HEK293 (cell line): Measurements from ENCODE around the gene ATP6AP2.
"Not testable (repeated sequence)": the region's sequence is repeated elsewhere in the genome, so short reads cannot be mapped to it uniquely, and the experiment has no call there.

Experiments
- ELK4 ChIP-seq: IDR thresholded peaks from 2 replicates; pipeline ENCODE4 v1.6.1; 2011; ENCODE audit warnings: mild to moderate bottlenecking, low read depth, low read length, borderline replicate concordance
- SP7 ChIP-seq: fragments of 450-650 bp; formaldehyde crosslinking; IDR thresholded peaks from 2 replicates; pipeline ENCODE4 v1.5.1; 2016; ENCODE audit warnings: missing biosample characterization, missing genetic modification characterization
- ZBTB49 ChIP-seq: fragments of 450-650 bp; formaldehyde crosslinking; IDR thresholded peaks from 2 replicates; pipeline ENCODE4 v1.5.1; 2016; ENCODE audit warnings: missing biosample characterization, missing genetic modification characterization, low read depth
- ZNF112 ChIP-seq: fragments of 450-650 bp; formaldehyde crosslinking; IDR thresholded peaks from 2 replicates; pipeline ENCODE4 v1.5.0; 2017; ENCODE audit warnings: missing biosample characterization, missing genetic modification characterization
- ZNF174 ChIP-seq: fragments of 450-650 bp; formaldehyde crosslinking; IDR thresholded peaks from 2 replicates; pipeline ENCODE4 v1.5.0; 2017; ENCODE audit warnings: missing biosample characterization, mild to moderate bottlenecking, missing genetic modification characterization
- ZNF335 ChIP-seq: fragments of 450-650 bp; formaldehyde crosslinking; conservative IDR thresholded peaks from 2 replicates; pipeline ENCODE4 v1.5.1; 2016; ENCODE audit warnings: missing biosample characterization, missing genetic modification characterization
- ZNF416 ChIP-seq: fragments of 450-650 bp; formaldehyde crosslinking; IDR thresholded peaks from 2 replicates; pipeline ENCODE4 v1.5.1; 2016; ENCODE audit warnings: missing biosample characterization, missing genetic modification characterization
- ZNF776 ChIP-seq: fragments of 450-650 bp; formaldehyde crosslinking; IDR thresholded peaks from 2 replicates; pipeline ENCODE4 v1.5.0; 2017; ENCODE audit warnings: missing biosample characterization, missing genetic modification characterization, borderline replicate concordance
- TF ChIP-seq, protein P1 (sequence below): fragments of 450-650 bp; formaldehyde crosslinking; IDR thresholded peaks from 2 replicates; pipeline ENCODE4 v1.5.1; 2016; ENCODE audit warnings: missing biosample characterization, missing genetic modification characterization
- TF ChIP-seq, protein P2 (sequence below): fragments of 450-650 bp; formaldehyde crosslinking; optimal IDR thresholded peaks from 2 replicates; pipeline ENCODE3; 2016; ENCODE audit warnings: missing biosample characterization, mild to moderate bottlenecking, missing genetic modification characterization
- TF ChIP-seq, protein P3 (sequence below): sonication (generic); formaldehyde crosslinking; IDR thresholded peaks from 2 replicates; pipeline ENCODE4 v1.8.1; 2022; ENCODE audit warnings: mild to moderate bottlenecking, moderate library complexity, missing genetic modification reagents

DNA sequence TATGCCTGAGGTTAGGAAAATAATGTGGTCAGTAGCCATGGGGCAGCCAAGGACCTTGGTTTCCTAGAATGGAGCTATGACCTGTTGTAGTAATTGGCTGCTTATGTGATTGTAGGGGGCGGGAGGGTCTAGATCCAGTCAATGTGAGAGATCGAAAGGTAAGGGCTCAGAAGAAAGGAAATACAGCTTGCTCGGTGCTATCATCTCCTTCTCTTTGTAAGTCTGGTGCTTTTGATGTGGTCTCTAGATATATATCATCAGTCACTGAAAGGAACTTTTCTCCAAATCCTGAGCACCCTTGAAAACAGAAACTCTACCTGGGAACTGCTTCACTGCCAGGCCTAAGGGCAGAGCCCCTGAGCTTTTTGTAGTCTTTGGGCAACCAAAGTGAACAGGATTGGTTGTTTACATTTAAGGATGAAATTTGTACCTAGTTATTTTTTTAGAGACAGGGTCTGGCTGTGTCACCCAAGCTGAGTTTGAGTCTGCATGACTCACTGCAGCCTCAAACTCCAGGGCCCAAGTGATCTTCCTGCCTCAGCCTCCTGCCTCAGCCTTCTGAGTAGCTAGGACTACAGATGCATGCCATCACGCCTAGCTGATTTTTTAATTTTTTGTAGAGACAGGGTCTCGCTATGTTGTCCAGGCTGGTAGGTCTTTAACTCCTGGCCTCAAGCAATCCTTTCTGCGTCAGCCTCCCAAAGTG lies 9.0 kb downstream of the ATP6AP2 start:
- TF ChIP-seq ELK4; ZNF112 (tag by site-specific recombination); ZNF416 (tag by site-specific recombination); ZNF776 (tag by site-specific recombination); ZNF335 (tag by site-specific recombination); SP7; ZNF174; ZBTB49: not testable (repeated sequence)
- TF ChIP-seq, protein P1, sequence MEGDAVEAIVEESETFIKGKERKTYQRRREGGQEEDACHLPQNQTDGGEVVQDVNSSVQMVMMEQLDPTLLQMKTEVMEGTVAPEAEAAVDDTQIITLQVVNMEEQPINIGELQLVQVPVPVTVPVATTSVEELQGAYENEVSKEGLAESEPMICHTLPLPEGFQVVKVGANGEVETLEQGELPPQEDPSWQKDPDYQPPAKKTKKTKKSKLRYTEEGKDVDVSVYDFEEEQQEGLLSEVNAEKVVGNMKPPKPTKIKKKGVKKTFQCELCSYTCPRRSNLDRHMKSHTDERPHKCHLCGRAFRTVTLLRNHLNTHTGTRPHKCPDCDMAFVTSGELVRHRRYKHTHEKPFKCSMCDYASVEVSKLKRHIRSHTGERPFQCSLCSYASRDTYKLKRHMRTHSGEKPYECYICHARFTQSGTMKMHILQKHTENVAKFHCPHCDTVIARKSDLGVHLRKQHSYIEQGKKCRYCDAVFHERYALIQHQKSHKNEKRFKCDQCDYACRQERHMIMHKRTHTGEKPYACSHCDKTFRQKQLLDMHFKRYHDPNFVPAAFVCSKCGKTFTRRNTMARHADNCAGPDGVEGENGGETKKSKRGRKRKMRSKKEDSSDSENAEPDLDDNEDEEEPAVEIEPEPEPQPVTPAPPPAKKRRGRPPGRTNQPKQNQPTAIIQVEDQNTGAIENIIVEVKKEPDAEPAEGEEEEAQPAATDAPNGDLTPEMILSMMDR (tag by site-specific recombination): not testable (repeated sequence)
- TF ChIP-seq, protein P2, sequence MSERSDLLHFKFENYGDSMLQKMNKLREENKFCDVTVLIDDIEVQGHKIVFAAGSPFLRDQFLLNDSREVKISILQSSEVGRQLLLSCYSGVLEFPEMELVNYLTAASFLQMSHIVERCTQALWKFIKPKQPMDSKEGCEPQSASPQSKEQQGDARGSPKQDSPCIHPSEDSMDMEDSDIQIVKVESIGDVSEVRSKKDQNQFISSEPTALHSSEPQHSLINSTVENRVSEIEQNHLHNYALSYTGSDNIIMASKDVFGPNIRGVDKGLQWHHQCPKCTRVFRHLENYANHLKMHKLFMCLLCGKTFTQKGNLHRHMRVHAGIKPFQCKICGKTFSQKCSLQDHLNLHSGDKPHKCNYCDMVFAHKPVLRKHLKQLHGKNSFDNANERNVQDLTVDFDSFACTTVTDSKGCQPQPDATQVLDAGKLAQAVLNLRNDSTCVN: not testable (repeated sequence)
- TF ChIP-seq, protein P3, sequence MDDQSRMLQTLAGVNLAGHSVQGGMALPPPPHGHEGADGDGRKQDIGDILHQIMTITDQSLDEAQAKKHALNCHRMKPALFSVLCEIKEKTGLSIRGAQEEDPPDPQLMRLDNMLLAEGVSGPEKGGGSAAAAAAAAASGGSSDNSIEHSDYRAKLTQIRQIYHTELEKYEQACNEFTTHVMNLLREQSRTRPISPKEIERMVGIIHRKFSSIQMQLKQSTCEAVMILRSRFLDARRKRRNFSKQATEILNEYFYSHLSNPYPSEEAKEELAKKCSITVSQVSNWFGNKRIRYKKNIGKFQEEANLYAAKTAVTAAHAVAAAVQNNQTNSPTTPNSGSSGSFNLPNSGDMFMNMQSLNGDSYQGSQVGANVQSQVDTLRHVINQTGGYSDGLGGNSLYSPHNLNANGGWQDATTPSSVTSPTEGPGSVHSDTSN (CRISPR knock-in tag): not testable (repeated sequence)
